HG02938 (cell line): ENCODE data around the gene MYOM1.
"Not testable (repeated sequence)": the region's sequence is repeated elsewhere in the genome, so short reads cannot be mapped to it uniquely, and the experiment has no call there.

Source experiments
- ATAC-seq: cut with Tn5 transposase; IDR thresholded peaks from one replicate; pipeline ENCODE4 v1.9.1; 2021; ENCODE audit warnings: mild to moderate bottlenecking, moderate library complexity; ENCODE audit not compliant: unreplicated experiment

Gene MYOM1

GRCh38 chr18:3221496-3221895 lies 1.7 kb upstream of the MYOM1 start:
- no peak for ATAC-seq

GRCh38 chr18:3220868-3221267 lies 1.1 kb upstream of the MYOM1 start:
- not testable (repeated sequence) for ATAC-seq

- ATAC-seq: no peak
Measured at GRCh38 chr18:3219241-3219630, 532 bp downstream of the MYOM1 start.

- no peak for ATAC-seq
Measured at GRCh38 chr18:3218819-3219218, 949 bp downstream of the MYOM1 start.

GRCh38 chr18:3217948-3218647 lies 1.7 kb downstream of the MYOM1 start:
- no peak for ATAC-seq

GRCh38 chr18:3216987-3217386 lies 2.8 kb downstream of the MYOM1 start:
- no peak for ATAC-seq

GRCh38 chr18:3214855-3215637 lies 4.7 kb downstream of the MYOM1 start:
- ATAC-seq: no peak

GRCh38 chr18:3213300-3214059 lies 6.3 kb downstream of the MYOM1 start:
- ATAC-seq: no peak

GRCh38 chr18:3212657-3213056 lies 7.1 kb downstream of the MYOM1 start:
- no peak for ATAC-seq

- no peak for ATAC-seq
Measured at GRCh38 chr18:3211236-3211992, 8.4 kb downstream of the MYOM1 start.

GRCh38 chr18:3209859-3210569 lies 9.8 kb downstream of the MYOM1 start:
- peak; percentile 70 for ATAC-seq

- ATAC-seq: no peak
Measured at GRCh38 chr18:3207565-3207964, 12.2 kb downstream of the MYOM1 start.

- no peak for ATAC-seq
Measured at GRCh38 chr18:3205239-3205638, 14.5 kb downstream of the MYOM1 start.

GRCh38 chr18:3199942-3200645 lies 19.7 kb downstream of the MYOM1 start:
- ATAC-seq: no peak

- ATAC-seq: not testable (repeated sequence)
Measured at GRCh38 chr18:3198260-3198860, 21.4 kb downstream of the MYOM1 start.

- no peak for ATAC-seq
Measured at GRCh38 chr18:3194947-3195612, 24.7 kb downstream of the MYOM1 start.

- ATAC-seq: no peak
Measured at GRCh38 chr18:3193331-3193730, 26.4 kb downstream of the MYOM1 start.

- ATAC-seq: no peak
Measured at GRCh38 chr18:3192752-3193151, 27.0 kb downstream of the MYOM1 start.

- ATAC-seq: no peak
Measured at GRCh38 chr18:3192286-3192685, 27.5 kb downstream of the MYOM1 start.
